ENCODE results near the gene METTL15.
"Not testable (repeated sequence)": the region's sequence is repeated elsewhere in the genome, so short reads cannot be mapped to it uniquely, and the experiment has no call there.

The METTL15 gene

GRCh38 chr11:28346209-28346608, 238.0 kb downstream of the METTL15 start:
- Mint-ChIP-seq H3K4me1 (no peaks in the 10 kb centered on the region), H3K27ac (no peak overlapping the region), H3K4me3 (no peak overlapping the region), H3K36me3 (no peaks in the 10 kb centered on the region), H3K9me3 (peaks cover 4% of the 10 kb centered on the region)
- no peak for DNase-seq (ENCODE audit: low spot score in 2 of 2)
- no peak for ATAC-seq

- no peak for ATAC-seq
- H3K4me1 Mint-ChIP-seq: no peaks in the 10 kb centered on the region
Measured at GRCh38 chr11:28346721-28347120, 238.5 kb downstream of the METTL15 start.

GRCh38 chr11:28347371-28347770, 239.2 kb downstream of the METTL15 start:
- Mint-ChIP-seq H3K27ac (no peak overlapping the region), H3K36me3 (no peaks in the 10 kb centered on the region), H3K4me1 (no peaks in the 10 kb centered on the region), H3K4me3 (no peak overlapping the region), H3K9me3 (no peaks in the 10 kb centered on the region)
- no peak for ATAC-seq
- no peak for DNase-seq (ENCODE audit: low spot score in 2 of 2)

More at GRCh38 chr11:28346721-28347120, 238.5 kb downstream of the METTL15 start:
- Mint-ChIP-seq H3K4me3 (no peak overlapping the region), H3K36me3 (no peaks in the 10 kb centered on the region), H3K9me3 (peaks cover 2% of the 10 kb centered on the region), H3K27ac (no peak overlapping the region)
- DNase-seq (ENCODE audit: low spot score in 2 of 2): no peak

- Mint-ChIP-seq H3K27ac (no peak overlapping the region), H3K36me3 (no peaks in the 10 kb centered on the region), H3K9me3 (peaks cover 3% of the 10 kb centered on the region), H3K4me3 (no peak overlapping the region), H3K4me1 (no peaks in the 10 kb centered on the region)
- ATAC-seq (no peak), DNase-seq (ENCODE audit: low spot score in 2 of 2) (no peak)
Measured at GRCh38 chr11:28350216-28350615, 242.0 kb downstream of the METTL15 start.

- H3K27ac Mint-ChIP-seq: no peak overlapping the region
- H3K9me3 Mint-ChIP-seq: peaks cover 3% of the 10 kb centered on the region
- ATAC-seq (no peak), DNase-seq (ENCODE audit: low spot score in 2 of 2) (no peak)
- H3K4me1 Mint-ChIP-seq: no peaks in the 10 kb centered on the region
- H3K4me3 Mint-ChIP-seq: no peak overlapping the region
- H3K36me3 Mint-ChIP-seq: no peaks in the 10 kb centered on the region
Measured at GRCh38 chr11:28353991-28354390, 245.8 kb downstream of the METTL15 start.

- no peak for ATAC-seq
- Mint-ChIP-seq H3K4me1 (no peaks in the 10 kb centered on the region), H3K36me3 (no peaks in the 10 kb centered on the region), H3K9me3 (peaks cover 32% of the 10 kb centered on the region), H3K4me3 (no peak overlapping the region), H3K27ac (no peak overlapping the region)
- DNase-seq (ENCODE audit: low spot score in 2 of 2): no peak
Measured at GRCh38 chr11:28366549-28367346, 258.6 kb downstream of the METTL15 start.

- H3K9me3 Mint-ChIP-seq: peaks cover 20% of the 10 kb centered on the region
- ATAC-seq; H3K4me3 Mint-ChIP-seq; H3K4me1 Mint-ChIP-seq; H3K27ac Mint-ChIP-seq; DNase-seq (ENCODE audit: low spot score in 2 of 2); H3K36me3 Mint-ChIP-seq: not testable (repeated sequence)
Measured at GRCh38 chr11:28378095-28378494, 269.9 kb downstream of the METTL15 start.
